Liver (tissue), 9 donors: ENCODE measurements around the gene RAD51AP1. TPM values are rescaled to one million over a fixed set of nuclear protein-coding genes. Genes with fewer than 3 reads are reported as not detected.

Experiments
- DNase-seq: peaks from one replicate; pipeline ENCODE4 v3.0.0-alpha.2; 2017; ENCODE audit warnings: low spot score
- H3K27ac ChIP-seq, 2 donors: one replicate each; pipeline ENCODE4 v1.7.0; 2013; ENCODE audit warnings: inconsistent platforms in 2 of 2, low read length in 2 of 2, control low read depth in 1 of 2, low read depth in 1 of 2, mild to moderate bottlenecking in 1 of 2
- H3K27me3 ChIP-seq, 4 donors: one replicate each; pipeline versions ENCODE4 v1.6.1 to v1.7.0; 2013; ENCODE audit warnings: low read length in 3 of 4, inconsistent platforms in 1 of 4, mild to moderate bottlenecking in 1 of 4, moderate library complexity in 1 of 4; ENCODE audit not compliant: control insufficient read depth in 4 of 4, insufficient read depth in 4 of 4
- H3K36me3 ChIP-seq, 4 donors: one replicate each; pipeline versions ENCODE4 v1.6.1 to v1.7.0; 2013; ENCODE audit warnings: low read length in 3 of 4, mild to moderate bottlenecking in 3 of 4, low read depth in 1 of 4, moderate library complexity in 1 of 4; ENCODE audit not compliant: control insufficient read depth in 4 of 4, insufficient read depth in 3 of 4
- H3K4me1 ChIP-seq, 4 donors: one replicate each; pipeline versions ENCODE4 v1.6.1 to v1.7.0; 2013; ENCODE audit warnings: low read length in 3 of 4, mild to moderate bottlenecking in 3 of 4, moderate library complexity in 1 of 4; ENCODE audit not compliant: control insufficient read depth in 4 of 4, insufficient read depth in 4 of 4
- H3K4me3 ChIP-seq, 3 donors: one replicate each; pipeline versions ENCODE4 v1.6.1 to v1.7.0; 2013; ENCODE audit warnings: low read length in 3 of 3, control low read depth in 1 of 3, low read depth in 1 of 3, mild to moderate bottlenecking in 1 of 3
- H3K9ac ChIP-seq, 2 donors: one replicate each; pipeline ENCODE4 v1.7.0; 2013; ENCODE audit warnings: low read length in 2 of 2, mild to moderate bottlenecking in 2 of 2, moderate library complexity in 2 of 2, control low read depth in 1 of 2, low read depth in 1 of 2
- H3K9me3 ChIP-seq, 4 donors: one replicate each; pipeline versions ENCODE4 v1.6.1 to v1.7.0; 2013; ENCODE audit warnings: low read length in 3 of 4; ENCODE audit not compliant: control insufficient read depth in 4 of 4
- CTCF ChIP-seq: fragments of 150-350 bp; IDR thresholded peaks from 2 replicates; pipeline ENCODE4 v1.5.1; 2017; ENCODE audit warnings: improper control_type of control experiment, low read depth, low read length; ENCODE audit not compliant: missing input control
- EGR1 ChIP-seq, 2 donors: IDR thresholded peaks; 2 replicates each; pipeline ENCODE4 v1.6.1; 2016 to 2018; ENCODE audit warnings: antibody characterized with exemption in 2 of 2, low read depth in 2 of 2
- FOXA1 ChIP-seq: IDR thresholded peaks from 2 replicates; pipeline ENCODE4 v1.6.1; 2016; ENCODE audit warnings: antibody characterized with exemption
- FOXA2 ChIP-seq: IDR thresholded peaks from 2 replicates; pipeline ENCODE4 v1.6.1; 2016; ENCODE audit warnings: antibody characterized with exemption
- GABPA ChIP-seq, 2 donors: IDR thresholded peaks in 1 of 2; conservative IDR thresholded peaks in 1 of 2; 2 replicates each; pipeline ENCODE4 v1.6.1; 2016; ENCODE audit warnings: antibody characterized with exemption in 2 of 2, mild to moderate bottlenecking in 1 of 2, moderate library complexity in 1 of 2
- HNF4A ChIP-seq, 2 donors: conservative IDR thresholded peaks; 2 replicates each; pipeline ENCODE4 v1.6.1; 2016; ENCODE audit warnings: antibody characterized with exemption in 2 of 2, mild to moderate bottlenecking in 2 of 2
- HNF4G ChIP-seq: IDR thresholded peaks from 2 replicates; pipeline ENCODE4 v1.6.1; 2016; ENCODE audit warnings: antibody characterized with exemption
- JUND ChIP-seq, 2 donors: IDR thresholded peaks; 2 replicates each; pipeline ENCODE4 v1.6.1; 2016; ENCODE audit warnings: antibody characterized with exemption in 2 of 2
- MAX ChIP-seq: IDR thresholded peaks from 2 replicates; pipeline ENCODE4 v1.6.1; 2016; ENCODE audit warnings: antibody characterized with exemption
- NR2F2 ChIP-seq: IDR thresholded peaks from 2 replicates; pipeline ENCODE4 v1.6.1; 2016; ENCODE audit warnings: antibody characterized with exemption
- RAD21 ChIP-seq, 2 donors: IDR thresholded peaks; 2 replicates each; pipeline ENCODE4 v1.6.1; 2016; ENCODE audit warnings: antibody characterized with exemption in 2 of 2, mild to moderate bottlenecking in 2 of 2
- SP1 ChIP-seq: IDR thresholded peaks from 2 replicates; pipeline ENCODE4 v1.6.1; 2018; ENCODE audit warnings: antibody characterized with exemption, mild to moderate bottlenecking
- TAF1 ChIP-seq: conservative IDR thresholded peaks from 2 replicates; pipeline ENCODE4 v1.6.1; 2016; ENCODE audit warnings: antibody characterized with exemption, mild to moderate bottlenecking
- YY1 ChIP-seq: IDR thresholded peaks from 2 replicates; pipeline ENCODE4 v1.6.1; 2016; ENCODE audit warnings: antibody characterized with exemption, mild to moderate bottlenecking
- ZBTB33 ChIP-seq: IDR thresholded peaks from 2 replicates; pipeline ENCODE4 v1.6.1; 2016; ENCODE audit warnings: antibody characterized with exemption
- WGBS: extraction: QIAGEN DNeasy Blood & Tissue Kit; methylation state at CpG from one replicate; pipeline ENCODE4 v1.1.7; 2013; 5-methylcytosine and 5-hydroxymethylcytosine counted together
- polyA plus RNA-seq, 2 donors: library from polyadenylated mRNA; stranded (reverse) in 1 of 2; unstranded in 1 of 2; fragments of 200-250 nt in 1 of 2; fragments of >200 nt in 1 of 2; fragmentation: Nextera tagmentation in 1 of 2; extraction: Ambion mirVana in 1 of 2; gene quantifications; one replicate each; pipeline versions ENCODE4 v1.2.1 to v1.2.3, GENCODE V29; 2013 to 2015
- total RNA-seq, 2 donors: library from RNA; depleted of rRNA; stranded (reverse); fragments of >200 nt; gene quantifications; one replicate each; pipeline ENCODE4 v1.2.3, GENCODE V29; 2014
- TF ChIP-seq, protein P1 (sequence below): IDR thresholded peaks from 2 replicates; pipeline ENCODE4 v1.6.1; 2016; ENCODE audit warnings: antibody characterized with exemption, mild to moderate bottlenecking
- TF ChIP-seq, protein P2 (sequence below): IDR thresholded peaks from 2 replicates; pipeline ENCODE4 v1.6.1; 2016; ENCODE audit warnings: antibody characterized with exemption
- donor health status: healthy.
- donor health status: healthy.
- donor health status: healthy.
- donor health status: healthy.
- donor health status: healthy.

RAD51AP1 gene
- total and polyA plus RNA-seq, 4 donors: 0.50 to 14.9 (median 1.3) TPM

DNA sequence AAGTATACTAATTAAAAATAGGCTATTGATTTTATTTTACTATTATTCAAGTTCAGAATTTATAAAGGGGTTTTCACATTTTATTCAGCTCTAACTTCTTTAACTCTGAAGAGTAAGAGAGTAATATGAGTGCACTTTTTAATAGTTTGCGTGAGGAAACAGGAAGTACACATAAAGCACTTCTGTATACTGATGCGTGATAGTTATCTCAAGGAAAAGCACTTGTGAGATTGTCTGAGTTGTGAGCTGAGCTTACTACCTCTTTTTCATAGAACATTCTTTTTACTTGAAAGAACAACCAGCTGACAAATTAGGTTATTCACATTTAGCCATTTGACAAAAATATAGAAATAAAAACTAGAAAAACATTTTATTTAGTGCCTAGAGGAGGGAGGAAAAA, 1.9 kb downstream of the RAD51AP1 start:
- DNase-seq: no peak
- WGBS: 67% methylated on average over 2 of the region's 2 CpGs
- Histone ChIP-seq H3K27me3 (no peaks in the 10 kb centered on the region), H3K36me3 (no peaks in the 10 kb centered on the region), H3K4me1 (peaks cover 2 to 22% (median 17%) of the 10 kb centered on the region in 4 donors), H3K9me3 (no peaks in the 10 kb centered on the region), H3K27ac (no peak overlapping the region), H3K4me3 (no peak overlapping the region), H3K9ac (no peak overlapping the region)
- TF ChIP-seq, protein P1, sequence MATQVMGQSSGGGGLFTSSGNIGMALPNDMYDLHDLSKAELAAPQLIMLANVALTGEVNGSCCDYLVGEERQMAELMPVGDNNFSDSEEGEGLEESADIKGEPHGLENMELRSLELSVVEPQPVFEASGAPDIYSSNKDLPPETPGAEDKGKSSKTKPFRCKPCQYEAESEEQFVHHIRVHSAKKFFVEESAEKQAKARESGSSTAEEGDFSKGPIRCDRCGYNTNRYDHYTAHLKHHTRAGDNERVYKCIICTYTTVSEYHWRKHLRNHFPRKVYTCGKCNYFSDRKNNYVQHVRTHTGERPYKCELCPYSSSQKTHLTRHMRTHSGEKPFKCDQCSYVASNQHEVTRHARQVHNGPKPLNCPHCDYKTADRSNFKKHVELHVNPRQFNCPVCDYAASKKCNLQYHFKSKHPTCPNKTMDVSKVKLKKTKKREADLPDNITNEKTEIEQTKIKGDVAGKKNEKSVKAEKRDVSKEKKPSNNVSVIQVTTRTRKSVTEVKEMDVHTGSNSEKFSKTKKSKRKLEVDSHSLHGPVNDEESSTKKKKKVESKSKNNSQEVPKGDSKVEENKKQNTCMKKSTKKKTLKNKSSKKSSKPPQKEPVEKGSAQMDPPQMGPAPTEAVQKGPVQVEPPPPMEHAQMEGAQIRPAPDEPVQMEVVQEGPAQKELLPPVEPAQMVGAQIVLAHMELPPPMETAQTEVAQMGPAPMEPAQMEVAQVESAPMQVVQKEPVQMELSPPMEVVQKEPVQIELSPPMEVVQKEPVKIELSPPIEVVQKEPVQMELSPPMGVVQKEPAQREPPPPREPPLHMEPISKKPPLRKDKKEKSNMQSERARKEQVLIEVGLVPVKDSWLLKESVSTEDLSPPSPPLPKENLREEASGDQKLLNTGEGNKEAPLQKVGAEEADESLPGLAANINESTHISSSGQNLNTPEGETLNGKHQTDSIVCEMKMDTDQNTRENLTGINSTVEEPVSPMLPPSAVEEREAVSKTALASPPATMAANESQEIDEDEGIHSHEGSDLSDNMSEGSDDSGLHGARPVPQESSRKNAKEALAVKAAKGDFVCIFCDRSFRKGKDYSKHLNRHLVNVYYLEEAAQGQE: no peak
- TF ChIP-seq YY1: no peak
- no peak for TF ChIP-seq EGR1 (IDR thresholded peaks at IDR 0.05; ENCODE audit: low read depth in 2 of 2)
- TF ChIP-seq MAX: no peak
- no peak for TF ChIP-seq TAF1
- TF ChIP-seq ZBTB33: no peak
- TF ChIP-seq, protein P2, sequence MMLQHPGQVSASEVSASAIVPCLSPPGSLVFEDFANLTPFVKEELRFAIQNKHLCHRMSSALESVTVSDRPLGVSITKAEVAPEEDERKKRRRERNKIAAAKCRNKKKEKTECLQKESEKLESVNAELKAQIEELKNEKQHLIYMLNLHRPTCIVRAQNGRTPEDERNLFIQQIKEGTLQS: no peak
- no peak for TF ChIP-seq FOXA1
- no peak for TF ChIP-seq CTCF
- no peak for TF ChIP-seq GABPA (IDR thresholded peaks at IDR 0.05 in 1 of 2, conservative IDR thresholded peaks at IDR 0.05 in 1 of 2)
- no peak for TF ChIP-seq NR2F2
- no peak for TF ChIP-seq JUND (IDR thresholded peaks at IDR 0.05)
- no peak for TF ChIP-seq RAD21 (IDR thresholded peaks at IDR 0.05)
- no peak for TF ChIP-seq SP1
- TF ChIP-seq FOXA2: no peak
- no peak for TF ChIP-seq HNF4G
- no peak for TF ChIP-seq HNF4A (conservative IDR thresholded peaks at IDR 0.05)

DNA sequence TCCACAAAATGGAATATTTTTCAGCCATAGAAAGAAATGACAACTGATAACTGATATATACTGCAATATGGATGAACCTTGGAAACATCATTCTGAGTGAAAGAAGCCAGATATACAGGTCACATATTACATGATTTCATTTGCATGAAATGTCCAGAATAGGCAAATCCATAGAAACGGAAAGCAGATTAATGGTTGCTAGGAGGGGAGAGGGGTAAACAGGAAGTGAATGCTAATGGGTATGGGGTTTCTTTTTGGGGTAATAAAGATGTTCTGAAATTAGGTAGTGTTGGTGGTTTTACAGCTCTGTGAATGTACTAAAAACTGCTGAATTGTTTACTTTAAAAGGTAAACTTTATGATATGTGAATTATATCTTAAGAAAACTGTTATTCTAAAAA, 6.5 kb downstream of the RAD51AP1 start:
- H3K27me3 ChIP-seq: no peaks in the 10 kb centered on the region
- 85% methylated on average over 1 of the region's 1 CpG for WGBS
- H3K36me3 ChIP-seq: no peaks in the 10 kb centered on the region
- no peak overlapping the region for H3K27ac ChIP-seq
- no peak overlapping the region for H3K9ac ChIP-seq
- TF ChIP-seq NR2F2 (no peak), ZBTB33 (no peak), RAD21 (IDR thresholded peaks at IDR 0.05) (no peak), TAF1 (no peak), CTCF (no peak), FOXA1 (no peak), JUND (IDR thresholded peaks at IDR 0.05) (no peak), HNF4G (no peak)
- TF ChIP-seq, protein P2: no peak
- H3K4me3 ChIP-seq: no peak overlapping the region
- H3K4me1 ChIP-seq: no peaks in the 10 kb centered on the region
- no peaks in the 10 kb centered on the region for H3K9me3 ChIP-seq
- no peak for DNase-seq
